DMS53 (cell line): ENCODE measurements around the gene TTC9B.

ENCODE experiments used
- DNase-seq: peaks from one replicate; lab custom pipeline; 2025; lab: John Stamatoyannopoulos, UW

Gene TTC9B

GRCh38 chr19:40217934-40218890 lies at the start of gene TTC9B:
Gene TTC9B, minus strand, starts transcription at chr19:40218384. Its CDS starts 3 bp downstream, at chr19:40218381.
- peak; percentile 62 for DNase-seq

- no peak for DNase-seq
These were observed 49.4 kb upstream of the TTC9B start for GRCh38 chr19:40267601-40267997.

GRCh38 chr19:40266912-40267600 lies 48.9 kb upstream of the TTC9B start:
- no peak for DNase-seq

- DNase-seq: no peak
These were observed 47.9 kb upstream of the TTC9B start for GRCh38 chr19:40266119-40266518.

GRCh38 chr19:40265763-40266099 lies 47.5 kb upstream of the TTC9B start:
- no peak for DNase-seq

GRCh38 chr19:40265055-40265762 lies 47.0 kb upstream of the TTC9B start:
- DNase-seq: no peak

- no peak for DNase-seq
These were observed 46.3 kb upstream of the TTC9B start for GRCh38 chr19:40264314-40265054.

- no peak for DNase-seq
These were observed 45.5 kb upstream of the TTC9B start for GRCh38 chr19:40263440-40264313.

- peak; percentile 33 for DNase-seq
These were observed 44.2 kb upstream of the TTC9B start for GRCh38 chr19:40262422-40262821.

- no peak for DNase-seq
These were observed 43.4 kb upstream of the TTC9B start for GRCh38 chr19:40261631-40262030.

GRCh38 chr19:40257096-40257517 lies 38.9 kb upstream of the TTC9B start:
- DNase-seq: no peak

GRCh38 chr19:40256512-40256911 lies 38.3 kb upstream of the TTC9B start:
- DNase-seq: no peak

GRCh38 chr19:40255619-40256166 lies 37.5 kb upstream of the TTC9B start:
- DNase-seq: no peak

- no peak for DNase-seq
These were observed 36.7 kb upstream of the TTC9B start for GRCh38 chr19:40254714-40255418.

GRCh38 chr19:40253611-40254092 lies 35.5 kb upstream of the TTC9B start:
- DNase-seq: no peak

- no peak for DNase-seq
These were observed 34.2 kb upstream of the TTC9B start for GRCh38 chr19:40252395-40252794.

GRCh38 chr19:40251991-40252390 lies 33.8 kb upstream of the TTC9B start:
- DNase-seq: no peak

GRCh38 chr19:40251244-40251643 lies 33.1 kb upstream of the TTC9B start:
- no peak for DNase-seq

GRCh38 chr19:40249781-40250180 lies 31.6 kb upstream of the TTC9B start:
- DNase-seq: no peak

- no peak for DNase-seq
These were observed 31.0 kb upstream of the TTC9B start for GRCh38 chr19:40249201-40249600.
